B cell (primary cell): ENCODE results near the gene GPBP1.

Experiments used
- CTCF ChIP-seq: fragments of 200-600 bp; IDR thresholded peaks from one replicate; pipeline ENCODE4 v1.8.0; 2022; ENCODE audit warnings: antibody characterized with exemption, mild to moderate bottlenecking
- EZH2 ChIP-seq: IDR thresholded peaks from 2 replicates; pipeline ENCODE4 v1.6.1; 2012; ENCODE audit warnings: borderline replicate concordance, low read depth, mild to moderate bottlenecking, moderate library complexity, low read length; ENCODE audit not compliant: insufficient read depth, poor library complexity, severe bottlenecking

DNA sequence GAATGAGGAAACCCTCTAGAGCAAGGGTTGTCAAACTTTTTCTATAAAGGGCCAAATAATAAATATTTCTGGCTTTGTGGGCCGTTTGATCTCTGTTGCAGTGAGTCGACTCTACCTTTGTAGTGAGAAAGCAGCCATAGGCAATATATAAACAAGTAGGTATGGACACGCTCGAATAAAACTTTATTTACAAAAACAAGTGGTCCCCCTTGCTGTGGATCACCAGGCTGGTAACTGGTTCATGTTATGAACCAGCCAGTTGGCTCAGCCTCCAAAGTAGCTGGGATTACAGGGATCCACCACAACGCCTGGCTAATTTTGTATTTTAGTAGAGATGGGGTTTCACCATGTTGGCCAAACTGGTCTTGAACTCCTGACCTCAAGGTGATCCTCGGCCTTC, 118.5 kb downstream of the GPBP1 start:
- TF ChIP-seq CTCF (no peak), EZH2 (no peak)
